Measurements from ENCODE around the gene KCNIP4. TPM values are rescaled to one million over a fixed set of nuclear protein-coding genes. Genes with fewer than 3 reads are reported as not detected.

KCNIP4 gene
- total RNA-seq, 1 donor from 2014 or later, result 0.17 TPM

- no peak overlapping the region for H3K4me3 ChIP-seq (ENCODE audit: low read depth, low read length)
- no peak for DNase-seq (ENCODE audit: low read depth)
- TF ChIP-seq CTCF (conservative IDR thresholded peaks at IDR 0.05; ENCODE audit: low read depth, low read length), result no peak
These were observed 964.6 kb downstream of the KCNIP4 start for GRCh38 chr4:20983763-20984575.

- DNase-seq (ENCODE audit: low read depth), result no peak
- TF ChIP-seq CTCF (conservative IDR thresholded peaks at IDR 0.05; ENCODE audit: low read depth, low read length), result no peak
- H3K4me3 ChIP-seq (ENCODE audit: low read depth, low read length), result no peak overlapping the region
These were observed 966.0 kb downstream of the KCNIP4 start for GRCh38 chr4:20982544-20982943.

- H3K4me3 ChIP-seq (ENCODE audit: low read depth, low read length), result no peak overlapping the region
- DNase-seq (ENCODE audit: low read depth), result no peak
- TF ChIP-seq CTCF (conservative IDR thresholded peaks at IDR 0.05; ENCODE audit: low read depth, low read length), result no peak
These were observed 988.3 kb downstream of the KCNIP4 start for GRCh38 chr4:20960291-20960690.

GRCh38 chr4:20954541-20954940 lies 994.0 kb downstream of the KCNIP4 start:
- DNase-seq (ENCODE audit: low read depth), result no peak
- TF ChIP-seq CTCF (conservative IDR thresholded peaks at IDR 0.05; ENCODE audit: low read depth, low read length), result no peak
- H3K4me3 ChIP-seq (ENCODE audit: low read depth, low read length), result no peak overlapping the region

GRCh38 chr4:20944961-20945360 lies 1003.6 kb downstream of the KCNIP4 start:
- DNase-seq (ENCODE audit: low read depth), result no peak
- TF ChIP-seq CTCF (conservative IDR thresholded peaks at IDR 0.05; ENCODE audit: low read depth, low read length), result no peak
- H3K4me3 ChIP-seq (ENCODE audit: low read depth, low read length), result no peak overlapping the region

- no peak for DNase-seq (ENCODE audit: low read depth)
- no peak for TF ChIP-seq CTCF (conservative IDR thresholded peaks at IDR 0.05; ENCODE audit: low read depth, low read length)
- no peak overlapping the region for H3K4me3 ChIP-seq (ENCODE audit: low read depth, low read length)
These were observed 1004.1 kb downstream of the KCNIP4 start for GRCh38 chr4:20944451-20944850.

GRCh38 chr4:20938204-20938603 lies 1010.4 kb downstream of the KCNIP4 start:
- no peak overlapping the region for H3K4me3 ChIP-seq (ENCODE audit: low read depth, low read length)
- TF ChIP-seq CTCF (conservative IDR thresholded peaks at IDR 0.05; ENCODE audit: low read depth, low read length), result no peak
- DNase-seq (ENCODE audit: low read depth), result no peak
